T-helper 1 cell treated with Interleukin-12 subunit alpha and Interleukin-12 subunit beta and Interleukin-4 antibody, amounts not matched to agents 30 ng/mL and 1 ng/mL, for 36 hours (primary cell): ENCODE measurements around the gene CYP4B1. TPM values are rescaled to one million over a fixed set of nuclear protein-coding genes. Genes with fewer than 3 reads are reported as not detected.
"Not testable (repeated sequence)": the region's sequence is repeated elsewhere in the genome, so short reads cannot be mapped to it uniquely, and the experiment has no call there.

Experiments used
- intact Hi-C: fragments of 100-400 bp; cut with micrococcal nuclease; formaldehyde crosslinking; loops from one replicate; pipeline ENCODE4 v1.15.1; 2024
- total RNA-seq: library from RNA; stranded (reverse); gene quantifications from 2 replicates; pipeline ENCODE4 v1.2.3, GENCODE V29; 2022

CYP4B1 gene
- 0.10 TPM in 1 of 2 replicates, not detected in the other for total RNA-seq

DNA sequence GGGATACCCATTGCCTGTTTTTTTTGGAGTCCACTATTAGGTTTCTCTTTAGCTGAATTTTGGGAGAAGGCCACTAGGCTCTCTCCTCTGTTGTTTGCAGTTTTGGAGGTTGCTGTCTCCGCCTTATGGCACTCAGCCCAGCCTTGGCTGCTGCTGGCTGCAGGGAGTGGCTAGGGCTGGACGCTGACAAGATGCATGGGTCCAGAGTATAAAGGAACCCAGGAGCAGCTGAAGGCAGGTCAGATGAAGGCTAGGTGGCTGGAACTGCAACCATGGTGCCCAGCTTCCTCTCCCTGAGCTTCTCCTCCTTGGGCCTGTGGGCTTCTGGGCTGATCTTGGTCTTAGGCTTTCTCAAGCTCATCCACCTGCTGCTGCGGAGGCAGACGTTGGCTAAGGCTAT lies at the start of gene CYP4B1:
TSS of gene CYP4B1 (plus strand) at position 237 of the 400 bp plus-strand sequence. CDS start at position 273, 36 bp downstream.
- intact Hi-C loops = no loop called here

GRCh38 chr1:46749404-46749803 lies 49.4 kb upstream of the CYP4B1 start:
- intact Hi-C loops = no loop called here

- intact Hi-C loops = no loop called here
Observed at GRCh38 chr1:46749921-46750404, 48.9 kb upstream of the CYP4B1 start.

DNA sequence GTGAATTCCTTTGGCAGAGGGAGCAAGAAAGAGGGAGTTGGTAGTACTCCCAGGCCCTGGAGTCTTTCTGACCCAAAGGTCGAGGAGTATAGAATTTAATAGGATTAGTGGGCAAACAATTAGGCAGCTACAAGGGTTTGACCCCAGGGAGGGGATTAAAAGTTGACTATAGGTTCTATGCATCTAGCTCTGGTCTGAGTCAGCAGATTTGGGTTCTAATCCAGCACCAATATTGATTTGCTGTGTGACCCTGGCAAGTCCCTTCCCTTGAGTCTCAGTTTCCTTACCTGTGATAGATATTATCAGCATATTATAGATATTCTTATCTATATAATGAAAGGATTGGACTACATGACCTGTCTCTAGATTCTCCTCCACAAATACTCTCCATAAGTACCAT lies 44.9 kb upstream of the CYP4B1 start:
- intact Hi-C loops = no loop called here

GRCh38 chr1:46754707-46755106 lies 44.1 kb upstream of the CYP4B1 start:
- intact Hi-C loops = not testable (repeated sequence)

GRCh38 chr1:46755121-46755520 lies 43.7 kb upstream of the CYP4B1 start:
- intact Hi-C loops = no loop called here

- intact Hi-C loops = no loop called here
Observed at GRCh38 chr1:46757247-46757955, 41.4 kb upstream of the CYP4B1 start.

GRCh38 chr1:46757956-46758528 lies 40.8 kb upstream of the CYP4B1 start:
- intact Hi-C loops = no loop called here

DNA sequence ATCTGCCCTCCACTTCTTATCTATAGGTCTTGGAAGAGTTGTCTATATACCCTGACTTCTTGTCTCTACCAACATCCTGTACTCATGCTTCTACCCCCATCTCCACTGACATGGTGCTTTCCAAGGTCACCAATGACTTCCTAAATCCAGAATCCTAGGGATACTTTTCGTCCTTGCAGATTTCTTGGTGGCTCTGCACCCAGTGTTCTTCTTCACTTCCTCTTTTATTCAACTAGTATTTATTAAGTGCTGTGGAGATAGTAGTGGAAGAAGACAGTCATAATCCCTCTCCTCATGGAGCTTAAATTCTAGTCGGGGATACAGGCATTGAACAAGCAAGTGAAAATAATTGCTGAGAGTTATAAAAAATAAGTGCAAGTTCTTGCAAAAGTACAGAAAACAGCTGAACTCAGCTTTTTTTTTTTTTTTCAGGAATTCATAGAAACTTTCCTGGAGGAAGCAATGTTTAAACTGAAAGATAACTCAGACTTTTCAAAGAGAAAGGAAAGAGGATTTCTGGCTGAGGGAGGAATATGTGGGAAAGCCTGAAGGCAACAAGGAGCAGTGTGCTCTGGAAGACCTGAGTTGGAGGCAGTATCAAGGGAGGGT lies 38.2 kb upstream of the CYP4B1 start:
- intact Hi-C loops = no loop called here

DNA sequence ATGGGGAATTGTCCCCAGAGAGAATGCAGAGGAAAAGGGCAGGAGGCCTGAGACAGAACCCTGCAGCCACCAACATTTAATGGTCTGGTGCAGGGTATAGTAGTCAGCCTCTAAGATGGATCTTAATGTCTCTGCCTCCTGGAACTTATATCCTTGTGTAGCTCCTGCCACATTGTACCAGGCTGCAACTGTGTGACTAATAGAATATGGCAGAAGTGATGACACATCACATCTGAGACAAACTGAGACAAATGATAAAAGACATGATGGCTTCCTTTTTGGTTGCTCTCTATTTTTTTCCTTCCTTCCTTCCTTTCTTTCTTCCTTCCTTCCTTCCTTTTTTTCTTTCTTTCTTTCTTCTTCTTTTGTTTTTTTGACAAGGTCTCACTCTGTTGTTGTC lies 37.1 kb upstream of the CYP4B1 start:
- intact Hi-C loops = no loop called here

- intact Hi-C loops = no loop called here
Observed at GRCh38 chr1:46764402-46764801, 34.4 kb upstream of the CYP4B1 start.

DNA sequence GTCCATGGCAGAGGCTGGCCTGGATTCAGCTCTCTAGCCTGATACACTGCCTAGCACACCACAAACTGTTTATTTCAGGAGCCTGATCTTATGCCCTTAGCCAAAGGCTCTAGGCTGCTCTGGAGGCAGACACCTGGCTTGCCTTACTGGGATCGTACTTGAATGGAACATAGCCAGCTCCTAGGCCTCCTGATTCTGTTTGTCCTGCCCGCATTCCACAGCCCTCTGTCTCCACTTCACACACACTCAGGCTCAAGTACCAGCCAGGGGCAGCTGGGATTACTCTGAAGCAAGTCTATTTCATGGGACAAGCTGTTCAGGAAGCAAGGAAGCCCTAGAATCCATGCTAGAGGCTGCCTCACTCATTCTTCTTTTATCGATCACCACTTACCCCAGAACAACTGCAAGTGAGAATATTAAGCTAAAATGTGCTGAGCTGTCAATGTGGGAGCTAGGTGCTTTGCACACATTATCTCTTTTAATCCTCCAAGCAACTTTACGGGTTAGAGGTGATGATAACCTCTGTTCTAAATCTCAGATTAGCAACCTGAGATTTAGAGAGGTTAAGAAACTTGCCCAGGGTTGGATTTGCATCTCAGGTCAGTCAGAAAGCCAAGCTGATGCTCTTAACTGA lies 31.1 kb upstream of the CYP4B1 start:
- intact Hi-C loops = no loop called here

GRCh38 chr1:46768445-46768844 lies 30.4 kb upstream of the CYP4B1 start:
- intact Hi-C loops = no loop called here

DNA sequence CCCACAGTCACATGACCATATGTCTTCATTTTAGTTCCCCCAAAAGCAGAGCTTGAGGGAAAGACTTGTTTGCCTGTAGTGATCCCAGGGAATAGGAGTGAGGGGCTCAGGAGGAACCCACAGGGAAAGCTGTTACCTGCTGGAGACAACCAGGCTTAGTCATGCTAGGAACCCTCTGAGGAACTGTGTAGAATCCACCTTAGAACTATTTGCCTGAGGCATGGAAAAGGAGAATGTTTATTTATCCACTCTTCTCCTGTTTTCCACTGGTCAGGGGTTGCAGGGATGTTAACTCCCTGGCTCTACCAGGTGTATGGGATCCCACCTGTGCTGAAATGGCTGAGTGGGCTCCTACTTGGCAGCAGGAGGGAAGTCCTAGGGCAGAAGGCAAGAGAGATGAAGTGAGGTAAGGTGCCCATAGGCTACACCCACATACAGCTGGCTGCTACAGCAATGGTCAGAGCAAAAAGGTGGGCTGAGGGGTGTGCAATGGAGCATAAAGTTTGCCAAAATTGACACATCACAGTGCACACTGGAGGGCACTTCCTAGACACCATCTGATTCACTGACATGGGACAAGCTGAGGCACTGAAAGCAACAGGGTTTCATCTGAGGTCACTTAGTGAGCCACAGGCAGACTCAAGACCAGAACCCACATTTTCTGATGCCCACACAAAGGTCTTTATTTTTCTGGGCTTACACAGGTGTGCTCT lies 29.7 kb upstream of the CYP4B1 start:
- intact Hi-C loops = no loop called here

DNA sequence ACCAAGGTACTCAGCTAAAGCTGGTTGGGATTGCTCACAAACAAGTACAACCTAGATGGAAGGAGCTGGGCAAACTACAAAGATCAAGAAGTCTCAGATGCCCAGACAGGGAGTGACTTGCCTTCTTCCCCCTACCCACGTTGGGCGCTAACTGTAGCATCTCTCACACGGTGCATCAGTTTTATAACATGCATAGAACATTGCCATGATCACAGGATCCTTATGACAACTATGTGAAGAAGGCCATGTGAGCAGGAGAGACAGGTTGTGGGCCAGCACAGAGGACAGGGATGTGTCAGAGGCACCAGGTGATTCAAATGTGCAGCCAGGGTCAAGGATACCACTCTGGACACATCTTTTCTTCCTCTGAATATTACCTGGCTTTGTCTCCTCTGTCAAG lies 28.3 kb upstream of the CYP4B1 start:
- intact Hi-C loops = no loop called here

DNA sequence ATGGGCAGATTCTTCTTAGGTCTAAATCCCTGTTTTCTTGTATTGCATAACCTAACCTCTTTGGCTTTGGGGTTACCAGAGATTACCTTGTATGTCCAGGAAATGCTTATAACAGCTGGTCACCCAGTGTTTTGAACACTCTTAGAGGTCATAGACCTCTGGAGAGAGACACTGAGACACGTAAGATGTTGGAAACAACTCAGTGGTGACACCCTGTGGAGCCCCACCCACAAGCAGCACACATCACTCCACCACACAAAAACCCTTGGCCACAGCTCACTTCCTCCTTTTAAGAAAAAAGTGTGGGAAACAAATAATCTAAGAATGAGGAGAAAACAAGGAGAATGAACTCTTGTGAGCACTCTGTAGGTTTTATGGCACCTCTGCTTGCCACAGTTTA lies 26.3 kb upstream of the CYP4B1 start:
- intact Hi-C loops = no loop called here

GRCh38 chr1:46774297-46774696 lies 24.5 kb upstream of the CYP4B1 start:
- intact Hi-C loops = no loop called here

- intact Hi-C loops = not testable (repeated sequence)
Observed at GRCh38 chr1:46778456-46778855, 20.4 kb upstream of the CYP4B1 start.

DNA sequence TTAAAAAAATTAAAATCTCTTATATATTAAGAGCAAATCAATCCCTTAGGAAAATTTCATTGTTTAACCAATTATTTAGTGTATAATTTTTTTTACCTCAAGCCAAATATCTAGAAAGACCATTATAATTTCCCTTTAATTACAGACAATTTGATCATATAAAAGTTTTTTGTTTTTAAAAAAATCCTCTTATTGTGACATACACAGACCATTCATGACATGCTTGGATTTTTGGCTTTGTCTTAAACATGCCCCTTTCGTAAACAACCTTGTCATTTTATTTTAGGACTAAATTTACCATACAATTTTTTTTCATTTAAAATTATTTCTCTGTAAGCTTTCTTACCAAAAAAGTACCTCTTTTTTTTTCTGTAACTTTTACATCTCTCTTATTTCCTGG lies 14.2 kb upstream of the CYP4B1 start:
- intact Hi-C loops = no loop called here

DNA sequence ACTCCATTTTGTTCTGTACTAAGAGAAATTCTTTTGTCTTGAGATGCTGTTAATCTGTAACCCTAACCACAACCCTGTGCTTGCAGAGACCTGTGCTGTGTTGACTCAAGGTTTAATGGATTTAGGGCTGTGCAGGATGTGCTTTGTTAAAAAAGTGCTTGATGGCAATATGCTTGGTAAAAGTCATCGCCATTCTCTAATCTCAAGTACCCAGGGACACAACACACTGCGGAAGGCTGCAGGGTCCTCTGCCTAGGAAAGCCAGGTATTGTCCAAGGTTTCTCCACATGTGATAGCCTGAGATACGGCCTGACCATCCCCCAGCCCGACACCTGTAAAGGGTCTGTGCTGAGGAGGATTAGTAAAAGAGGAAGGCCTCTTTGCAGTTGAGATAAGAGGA lies 10.2 kb upstream of the CYP4B1 start:
- intact Hi-C loops = not testable (repeated sequence)

DNA sequence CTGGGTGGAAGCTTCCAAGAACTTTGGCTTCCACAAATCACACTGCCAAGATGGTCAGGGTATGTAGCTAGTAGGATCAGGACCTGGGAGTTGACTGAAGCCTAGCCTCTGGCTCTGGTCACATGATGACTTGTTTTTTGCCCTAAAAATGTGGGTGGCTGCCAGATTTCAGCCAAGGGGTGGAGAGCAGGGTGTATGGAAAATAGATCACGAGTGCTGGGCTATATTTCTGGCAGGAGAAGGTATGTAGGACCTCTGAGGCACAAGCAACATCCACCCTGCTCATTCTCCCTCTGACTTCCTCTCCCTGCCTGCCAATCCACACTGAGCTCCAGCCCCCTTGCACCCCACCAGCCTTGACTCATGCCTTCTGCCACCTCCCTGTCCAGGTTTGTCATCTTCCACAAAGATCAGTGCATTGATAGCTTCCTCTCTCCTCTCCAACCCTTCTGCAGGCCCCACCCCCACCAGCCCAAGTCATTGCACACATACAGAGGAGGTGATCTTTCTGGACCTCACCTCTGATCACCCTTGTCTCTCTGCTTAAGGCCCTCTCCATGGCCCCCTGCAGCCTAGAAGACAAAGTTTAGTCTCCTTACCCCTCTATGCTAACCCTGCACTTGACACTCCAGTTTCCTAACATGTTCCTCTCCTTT lies 8.3 kb upstream of the CYP4B1 start:
- intact Hi-C loops = no loop called here
